WTC11 (cell line): Measurements from ENCODE around the gene MAP1B. TPM values are rescaled to one million over a fixed set of nuclear protein-coding genes. Genes with fewer than 3 reads are reported as not detected.

Experiments
- ATAC-seq: fragments of 200-7000 bp; cut with Tn5 transposase; 2 replicates; pipeline ENCODE4 v1.10.0; 2021; ENCODE audit warnings: mild to moderate bottlenecking, moderate library complexity
- CTCF ChIA-PET: fragments of 300-600 bp; sonication (Branson Sonifier 250); formaldehyde crosslinking; loops from one replicate; lab custom pipeline; 2021; ENCODE audit warnings: antibody characterized with exemption; lab: Charles Lee
- POLR2A ChIA-PET: fragments of 350-600 bp; sonication (Branson Sonifier 250); formaldehyde crosslinking; loops from one replicate; lab custom pipeline; 2021; ENCODE audit warnings: antibody characterized with exemption; lab: Charles Lee
- DNase-seq: peaks from one replicate; pipeline ENCODE4 v3.0.0; 2021; ENCODE audit warnings: low spot score
- H3K27ac Mint-ChIP-seq: 2 replicates; pipeline ENCODE4 v1.8.0; 2021; ENCODE audit warnings: mixed read lengths
- H3K27me3 Mint-ChIP-seq: 2 replicates; pipeline ENCODE4 v1.8.0; 2021; ENCODE audit warnings: low read depth, mild to moderate bottlenecking, moderate library complexity, mixed read lengths
- H3K36me3 Mint-ChIP-seq: 2 replicates; pipeline ENCODE4 v1.8.0; 2021; ENCODE audit warnings: mixed read lengths
- H3K4me1 Mint-ChIP-seq: 2 replicates; pipeline ENCODE4 v1.8.0; 2022; ENCODE audit warnings: mixed read lengths
- H3K4me3 Mint-ChIP-seq: 2 replicates; pipeline ENCODE4 v1.8.0; 2021; ENCODE audit warnings: mild to moderate bottlenecking, moderate library complexity, mixed read lengths
- H3K9me3 Mint-ChIP-seq: 2 replicates; pipeline ENCODE4 v1.8.0; 2021; ENCODE audit warnings: mixed read lengths
- ATF1 ChIP-seq: sonication (generic); formaldehyde crosslinking; IDR thresholded peaks from 2 replicates; pipeline ENCODE4 v1.8.1; 2023; ENCODE audit warnings: mild to moderate bottlenecking, moderate library complexity, missing genetic modification reagents
- CREM ChIP-seq: sonication (generic); formaldehyde crosslinking; IDR thresholded peaks from 2 replicates; pipeline ENCODE4 v1.8.1; 2022; ENCODE audit warnings: mild to moderate bottlenecking, missing genetic modification reagents, moderate library complexity
- FOXP1 ChIP-seq: sonication (generic); formaldehyde crosslinking; IDR thresholded peaks from 2 replicates; pipeline ENCODE4 v1.8.0; 2022; ENCODE audit warnings: missing genetic modification reagents, mild to moderate bottlenecking, moderate library complexity, borderline replicate concordance
- JAZF1 ChIP-seq: fragments of 250-450 bp; sonication (Bioruptor Pico); IDR thresholded peaks from 2 replicates; pipeline ENCODE4 v1.9.0; 2021; ENCODE audit warnings: moderate library complexity, mild to moderate bottlenecking, inconsistent platforms
- MYBL2 ChIP-seq: sonication (generic); formaldehyde crosslinking; IDR thresholded peaks from 2 replicates; pipeline ENCODE4 v1.8.1; 2023; ENCODE audit warnings: mild to moderate bottlenecking, moderate library complexity, missing genetic modification reagents
- NFE2L1 ChIP-seq: sonication (generic); formaldehyde crosslinking; IDR thresholded peaks from 2 replicates; pipeline ENCODE4 v1.8.1; 2023; ENCODE audit warnings: missing genetic modification reagents
- NFYB ChIP-seq: sonication (generic); formaldehyde crosslinking; conservative IDR thresholded peaks from 2 replicates; pipeline ENCODE4 v1.8.0; 2022; ENCODE audit warnings: low read depth, missing genetic modification reagents
- SMAD3 ChIP-seq: sonication (generic); formaldehyde crosslinking; IDR thresholded peaks from 2 replicates; pipeline ENCODE4 v1.8.0; 2022; ENCODE audit warnings: missing genetic modification reagents, mild to moderate bottlenecking, borderline replicate concordance
- ZNF232 ChIP-seq: sonication (generic); formaldehyde crosslinking; IDR thresholded peaks from 2 replicates; pipeline ENCODE4 v1.8.0; 2022; ENCODE audit warnings: mild to moderate bottlenecking, missing genetic modification reagents
- total RNA-seq: library from RNA; stranded (reverse); gene quantifications from 3 replicates; pipeline ENCODE4 v1.2.3, GENCODE V29; 2021
- TF ChIP-seq, protein P1 (sequence below): sonication (generic); formaldehyde crosslinking; IDR thresholded peaks from 2 replicates; pipeline ENCODE4 v1.8.1; 2022; ENCODE audit warnings: low read depth, mild to moderate bottlenecking, moderate library complexity, missing genetic modification reagents, borderline replicate concordance
- TF ChIP-seq, protein P2 (sequence below): sonication (generic); formaldehyde crosslinking; IDR thresholded peaks from 2 replicates; pipeline ENCODE4 v1.8.1; 2023; ENCODE audit warnings: mild to moderate bottlenecking, missing genetic modification reagents
- TF ChIP-seq, protein P3 (sequence below): sonication (generic); formaldehyde crosslinking; IDR thresholded peaks from 2 replicates; pipeline ENCODE4 v1.8.0; 2023; ENCODE audit warnings: missing genetic modification reagents
- TF ChIP-seq, protein P4 (sequence below): sonication (generic); formaldehyde crosslinking; IDR thresholded peaks from 2 replicates; pipeline ENCODE4 v1.8.1; 2022; ENCODE audit warnings: low read depth, missing genetic modification reagents, borderline replicate concordance
- TF ChIP-seq, protein P5 (sequence below): fragments of 250-450 bp; sonication (Bioruptor Pico); IDR thresholded peaks from 2 replicates; pipeline ENCODE4 v1.8.0; 2021; ENCODE audit warnings: mild to moderate bottlenecking
- TF ChIP-seq, protein P6 (sequence below): sonication (generic); formaldehyde crosslinking; IDR thresholded peaks from 2 replicates; pipeline ENCODE4 v1.8.0; 2022; ENCODE audit warnings: mild to moderate bottlenecking, missing genetic modification reagents
- TF ChIP-seq, protein P7 (sequence below): sonication (generic); formaldehyde crosslinking; IDR thresholded peaks from 2 replicates; pipeline ENCODE4 v1.8.1; 2022; ENCODE audit warnings: missing genetic modification reagents, borderline replicate concordance
- TF ChIP-seq, protein P8 (sequence below): sonication (generic); formaldehyde crosslinking; IDR thresholded peaks from 2 replicates; pipeline ENCODE4 v1.8.0; 2022; ENCODE audit warnings: mild to moderate bottlenecking, missing genetic modification reagents
- TF ChIP-seq, protein P9 (sequence below): fragments of 250-450 bp; sonication (Bioruptor Pico); conservative IDR thresholded peaks from 2 replicates; pipeline ENCODE4 v1.9.0; 2021; ENCODE audit warnings: mild to moderate bottlenecking

Gene MAP1B
- total RNA-seq, 1 experiment from 2014 or later: 95.0 TPM

DNA sequence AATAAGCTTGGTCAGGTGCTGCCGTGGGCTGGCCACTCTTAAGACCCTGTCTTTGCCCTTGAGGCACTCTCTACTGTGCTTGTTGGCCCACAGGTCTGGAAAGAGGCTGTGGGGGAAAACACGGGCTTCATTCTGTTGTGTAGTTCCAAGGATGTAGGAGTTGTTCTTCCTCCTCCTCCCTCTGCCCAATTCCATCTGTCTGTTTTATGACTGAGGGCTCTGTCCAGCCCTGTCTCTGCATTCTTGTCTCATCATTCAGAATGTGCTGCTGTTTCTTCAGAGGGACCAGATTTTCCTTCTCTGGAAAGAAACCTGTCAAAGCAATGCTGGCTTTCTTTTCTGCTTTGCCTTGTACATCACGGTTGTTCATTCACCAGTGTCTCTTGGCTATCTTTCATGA lies 84.1 kb downstream of the MAP1B start:
- ChIA-PET POLR2A (no interaction called here), CTCF (no interaction called here)
- ATAC-seq (no peak), DNase-seq (no peak)
- Mint-ChIP-seq H3K27ac (no peak overlapping the region), H3K27me3 (no peaks in the 10 kb centered on the region), H3K9me3 (peaks cover 17% of the 10 kb centered on the region), H3K4me1 (peaks cover 3% of the 10 kb centered on the region; the same call in 1 of the 2 replicates), H3K4me3 (no peak overlapping the region), H3K36me3 (peaks cover 47% of the 10 kb centered on the region)
- TF ChIP-seq, protein P1, sequence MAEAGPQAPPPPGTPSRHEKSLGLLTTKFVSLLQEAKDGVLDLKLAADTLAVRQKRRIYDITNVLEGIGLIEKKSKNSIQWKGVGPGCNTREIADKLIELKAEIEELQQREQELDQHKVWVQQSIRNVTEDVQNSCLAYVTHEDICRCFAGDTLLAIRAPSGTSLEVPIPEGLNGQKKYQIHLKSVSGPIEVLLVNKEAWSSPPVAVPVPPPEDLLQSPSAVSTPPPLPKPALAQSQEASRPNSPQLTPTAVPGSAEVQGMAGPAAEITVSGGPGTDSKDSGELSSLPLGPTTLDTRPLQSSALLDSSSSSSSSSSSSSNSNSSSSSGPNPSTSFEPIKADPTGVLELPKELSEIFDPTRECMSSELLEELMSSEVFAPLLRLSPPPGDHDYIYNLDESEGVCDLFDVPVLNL (CRISPR knock-in tag): no peak
- TF ChIP-seq SMAD3 (CRISPR knock-in tag) (no peak), ATF1 (CRISPR knock-in tag) (no peak), NFE2L1 (no peak), NFYB (no peak), ZNF232 (CRISPR knock-in tag) (no peak), MYBL2 (CRISPR knock-in tag) (no peak), JAZF1 (CRISPR knock-in tag) (no peak), FOXP1 (CRISPR knock-in tag) (no peak), CREM (CRISPR knock-in tag) (no peak)
- TF ChIP-seq, protein P2, sequence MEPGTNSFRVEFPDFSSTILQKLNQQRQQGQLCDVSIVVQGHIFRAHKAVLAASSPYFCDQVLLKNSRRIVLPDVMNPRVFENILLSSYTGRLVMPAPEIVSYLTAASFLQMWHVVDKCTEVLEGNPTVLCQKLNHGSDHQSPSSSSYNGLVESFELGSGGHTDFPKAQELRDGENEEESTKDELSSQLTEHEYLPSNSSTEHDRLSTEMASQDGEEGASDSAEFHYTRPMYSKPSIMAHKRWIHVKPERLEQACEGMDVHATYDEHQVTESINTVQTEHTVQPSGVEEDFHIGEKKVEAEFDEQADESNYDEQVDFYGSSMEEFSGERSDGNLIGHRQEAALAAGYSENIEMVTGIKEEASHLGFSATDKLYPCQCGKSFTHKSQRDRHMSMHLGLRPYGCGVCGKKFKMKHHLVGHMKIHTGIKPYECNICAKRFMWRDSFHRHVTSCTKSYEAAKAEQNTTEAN: no peak
- TF ChIP-seq, protein P3, sequence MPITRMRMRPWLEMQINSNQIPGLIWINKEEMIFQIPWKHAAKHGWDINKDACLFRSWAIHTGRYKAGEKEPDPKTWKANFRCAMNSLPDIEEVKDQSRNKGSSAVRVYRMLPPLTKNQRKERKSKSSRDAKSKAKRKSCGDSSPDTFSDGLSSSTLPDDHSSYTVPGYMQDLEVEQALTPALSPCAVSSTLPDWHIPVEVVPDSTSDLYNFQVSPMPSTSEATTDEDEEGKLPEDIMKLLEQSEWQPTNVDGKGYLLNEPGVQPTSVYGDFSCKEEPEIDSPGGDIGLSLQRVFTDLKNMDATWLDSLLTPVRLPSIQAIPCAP (CRISPR knock-in tag): no peak
- TF ChIP-seq, protein P4, sequence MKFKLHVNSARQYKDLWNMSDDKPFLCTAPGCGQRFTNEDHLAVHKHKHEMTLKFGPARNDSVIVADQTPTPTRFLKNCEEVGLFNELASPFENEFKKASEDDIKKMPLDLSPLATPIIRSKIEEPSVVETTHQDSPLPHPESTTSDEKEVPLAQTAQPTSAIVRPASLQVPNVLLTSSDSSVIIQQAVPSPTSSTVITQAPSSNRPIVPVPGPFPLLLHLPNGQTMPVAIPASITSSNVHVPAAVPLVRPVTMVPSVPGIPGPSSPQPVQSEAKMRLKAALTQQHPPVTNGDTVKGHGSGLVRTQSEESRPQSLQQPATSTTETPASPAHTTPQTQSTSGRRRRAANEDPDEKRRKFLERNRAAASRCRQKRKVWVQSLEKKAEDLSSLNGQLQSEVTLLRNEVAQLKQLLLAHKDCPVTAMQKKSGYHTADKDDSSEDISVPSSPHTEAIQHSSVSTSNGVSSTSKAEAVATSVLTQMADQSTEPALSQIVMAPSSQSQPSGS (CRISPR knock-in tag): no peak
- TF ChIP-seq, protein P5, sequence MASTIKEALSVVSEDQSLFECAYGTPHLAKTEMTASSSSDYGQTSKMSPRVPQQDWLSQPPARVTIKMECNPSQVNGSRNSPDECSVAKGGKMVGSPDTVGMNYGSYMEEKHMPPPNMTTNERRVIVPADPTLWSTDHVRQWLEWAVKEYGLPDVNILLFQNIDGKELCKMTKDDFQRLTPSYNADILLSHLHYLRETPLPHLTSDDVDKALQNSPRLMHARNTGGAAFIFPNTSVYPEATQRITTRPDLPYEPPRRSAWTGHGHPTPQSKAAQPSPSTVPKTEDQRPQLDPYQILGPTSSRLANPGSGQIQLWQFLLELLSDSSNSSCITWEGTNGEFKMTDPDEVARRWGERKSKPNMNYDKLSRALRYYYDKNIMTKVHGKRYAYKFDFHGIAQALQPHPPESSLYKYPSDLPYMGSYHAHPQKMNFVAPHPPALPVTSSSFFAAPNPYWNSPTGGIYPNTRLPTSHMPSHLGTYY (CRISPR knock-in tag): no peak
- TF ChIP-seq, protein P6, sequence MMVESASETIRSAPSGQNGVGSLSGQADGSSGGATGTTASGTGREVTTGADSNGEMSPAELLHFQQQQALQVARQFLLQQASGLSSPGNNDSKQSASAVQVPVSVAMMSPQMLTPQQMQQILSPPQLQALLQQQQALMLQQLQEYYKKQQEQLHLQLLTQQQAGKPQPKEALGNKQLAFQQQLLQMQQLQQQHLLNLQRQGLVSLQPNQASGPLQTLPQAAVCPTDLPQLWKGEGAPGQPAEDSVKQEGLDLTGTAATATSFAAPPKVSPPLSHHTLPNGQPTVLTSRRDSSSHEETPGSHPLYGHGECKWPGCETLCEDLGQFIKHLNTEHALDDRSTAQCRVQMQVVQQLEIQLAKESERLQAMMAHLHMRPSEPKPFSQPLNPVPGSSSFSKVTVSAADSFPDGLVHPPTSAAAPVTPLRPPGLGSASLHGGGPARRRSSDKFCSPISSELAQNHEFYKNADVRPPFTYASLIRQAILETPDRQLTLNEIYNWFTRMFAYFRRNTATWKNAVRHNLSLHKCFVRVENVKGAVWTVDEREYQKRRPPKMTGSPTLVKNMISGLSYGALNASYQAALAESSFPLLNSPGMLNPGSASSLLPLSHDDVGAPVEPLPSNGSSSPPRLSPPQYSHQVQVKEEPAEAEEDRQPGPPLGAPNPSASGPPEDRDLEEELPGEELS: no peak
- TF ChIP-seq, protein P7, sequence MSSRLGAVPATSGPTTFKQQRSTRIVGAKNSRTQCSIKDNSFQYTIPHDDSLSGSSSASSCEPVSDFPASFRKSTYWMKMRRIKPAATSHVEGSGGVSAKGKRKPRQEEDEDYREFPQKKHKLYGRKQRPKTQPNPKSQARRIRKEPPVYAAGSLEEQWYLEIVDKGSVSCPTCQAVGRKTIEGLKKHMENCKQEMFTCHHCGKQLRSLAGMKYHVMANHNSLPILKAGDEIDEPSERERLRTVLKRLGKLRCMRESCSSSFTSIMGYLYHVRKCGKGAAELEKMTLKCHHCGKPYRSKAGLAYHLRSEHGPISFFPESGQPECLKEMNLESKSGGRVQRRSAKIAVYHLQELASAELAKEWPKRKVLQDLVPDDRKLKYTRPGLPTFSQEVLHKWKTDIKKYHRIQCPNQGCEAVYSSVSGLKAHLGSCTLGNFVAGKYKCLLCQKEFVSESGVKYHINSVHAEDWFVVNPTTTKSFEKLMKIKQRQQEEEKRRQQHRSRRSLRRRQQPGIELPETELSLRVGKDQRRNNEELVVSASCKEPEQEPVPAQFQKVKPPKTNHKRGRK (CRISPR knock-in tag): no peak
- TF ChIP-seq, protein P8, sequence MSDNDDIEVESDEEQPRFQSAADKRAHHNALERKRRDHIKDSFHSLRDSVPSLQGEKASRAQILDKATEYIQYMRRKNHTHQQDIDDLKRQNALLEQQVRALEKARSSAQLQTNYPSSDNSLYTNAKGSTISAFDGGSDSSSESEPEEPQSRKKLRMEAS: no peak
- TF ChIP-seq, protein P9, sequence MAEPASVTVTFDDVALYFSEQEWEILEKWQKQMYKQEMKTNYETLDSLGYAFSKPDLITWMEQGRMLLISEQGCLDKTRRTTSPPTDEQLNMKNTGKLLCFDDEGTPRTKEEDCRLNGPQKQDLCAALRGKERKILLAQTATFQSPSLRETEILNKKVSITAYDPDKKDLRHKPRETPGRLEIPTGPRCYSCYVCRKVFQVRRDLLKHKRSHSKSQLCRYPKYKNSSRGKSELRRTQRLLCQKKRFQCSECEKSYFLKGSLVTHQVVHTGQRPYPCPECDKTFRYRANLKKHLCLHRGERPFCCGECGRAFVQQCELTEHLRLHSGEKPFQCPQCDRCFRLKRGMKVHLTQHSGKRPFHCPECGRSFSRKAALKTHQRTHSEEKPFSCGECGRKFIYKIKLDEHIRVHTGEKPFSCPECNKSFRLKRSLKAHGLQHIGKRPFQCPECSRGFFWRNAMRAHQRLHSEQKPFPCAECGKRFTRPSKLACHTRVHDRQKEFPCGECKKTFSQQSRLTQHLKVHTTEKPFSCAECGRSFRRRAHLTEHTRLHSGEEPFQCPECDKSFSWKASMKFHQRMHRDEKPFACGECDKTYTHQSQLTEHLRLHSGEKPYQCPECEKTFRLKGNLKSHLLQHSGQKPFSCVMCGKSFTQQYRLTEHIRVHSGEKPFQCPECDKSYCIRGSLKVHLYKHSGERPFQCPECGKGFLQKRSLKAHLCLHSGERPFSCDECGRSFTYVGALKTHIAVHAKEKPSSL: no peak
